ENCODE data around the gene SBNO2. TPM values are rescaled to one million over a fixed set of nuclear protein-coding genes. Genes with fewer than 3 reads are reported as not detected.

Gene SBNO2
- total and polyA plus RNA-seq, 9 of the 15 experiments (the other 6 are each of a cell fraction or from before 2014, with no cell fraction given): 0.01 to 46.2 (median 6.7) TPM

GRCh38 chr19:1189419-1189818 lies 15.4 kb upstream of the SBNO2 start:
- Histone ChIP-seq H3K27me3 (ENCODE audit: control insufficient read depth in 2 of 2, insufficient read depth in 2 of 2, low read length in 2 of 2) (no peaks in the 10 kb centered on the region), H3K9ac (ENCODE audit: insufficient read depth in 1 of 2, low read depth in 2 of 2, low read length in 2 of 2) (peak overlapping the region; percentile 35 to 60; a peak in 2 of 4 replicates), H3K4me2 (ENCODE audit: insufficient read depth, low read length) (no peak overlapping the region), H3K79me2 (ENCODE audit: control insufficient read depth, insufficient read depth, low read length) (no peaks in the 10 kb centered on the region), H3K27ac (ENCODE audit: extremely low read depth, low read depth, low read length) (peak overlapping the region; percentile 51; the same call in 2 of the 3 replicates), H3K9me1 (ENCODE audit: control insufficient read depth, insufficient read depth, low read length) (no peaks in the 10 kb centered on the region), H4K20me1 (replicated peaks; ENCODE audit: control insufficient read depth, insufficient read depth, low read length) (no peaks in the 10 kb centered on the region), H3K36me3 (ENCODE audit: control insufficient read depth, insufficient read depth, low read length) (no peaks in the 10 kb centered on the region), H3K9me3 (replicated peaks; ENCODE audit: control insufficient read depth, insufficient read depth, low read depth, low read length) (no peaks in the 10 kb centered on the region), H2AFZ (ENCODE audit: low read depth, low read length) (peak overlapping the region; percentile 95), H3K4me3 (no peak overlapping the region), H3K4me1 (replicated peaks in 1 of 2; ENCODE audit: control insufficient read depth in 2 of 2, insufficient read depth in 2 of 2, low read length in 2 of 2) (peaks cover 13 to 25% of the 10 kb centered on the region in 2 experiments)
- FAIRE-seq (peak; percentile 85), ATAC-seq (peak; percentile 86), DNase-seq (ENCODE audit: extremely low read depth in 1 of 4, low spot score in 3 of 4) (peak; percentile 53 to 84 (median 65))
- ChIA-PET CTCF (ENCODE audit: low intra/inter-chr PET ratio) (no interaction called here), POLR2A (interaction anchor here (0.6 kb wide), 1 partner anchor 11 kb away, joined by 4 read pairs; no protein-coding TSS in a partner anchor)
- WGBS (ENCODE audit: insufficient coverage, low coverage, missing lambda C conversion rate): 39% methylated on average over 9 of the region's 9 CpGs
- BruUV-seq (replicated peaks): no TSS peak
- in situ Hi-C loops (cut with MboI): no loop called here
- intact Hi-C loops (cut with micrococcal nuclease): no loop called here
- peak; percentile 83 for TF ChIP-seq ZBTB7A (IDR thresholded peaks at IDR 0.05; ENCODE audit: borderline replicate concordance, control insufficient read depth, low read depth, low read length)
- TF ChIP-seq SMARCE1 (IDR thresholded peaks at IDR 0.05): 0 out of 2 replicates have a peak, but pooled peaks have one; percentile 19
- no peak for TF ChIP-seq ZNF436 (CRISPR knock-in tag; IDR thresholded peaks at IDR 0.05)
- TF ChIP-seq ATF3 (IDR thresholded peaks at IDR 0.05): peak; percentile 36; the same call in 1 of the 2 replicates
- no peak for TF ChIP-seq ATF3 (CRISPR knock-in tag; conservative IDR thresholded peaks at IDR 0.05)
- TF ChIP-seq C11orf30 (IDR thresholded peaks at IDR 0.05; ENCODE audit: low read depth): peak; percentile 53; the same call in 1 of the 2 replicates
- no peak for TF ChIP-seq SMAD3 (CRISPR knock-in tag; conservative IDR thresholded peaks at IDR 0.05)
- TF ChIP-seq EGR1 (conservative IDR thresholded peaks at IDR 0.05): peak; percentile 44; the same call in 1 of the 2 replicates
- peak; percentile 27 to 86 (median 63) for TF ChIP-seq YY1 (IDR thresholded peaks at IDR 0.05; ENCODE audit: borderline replicate concordance in 1 of 3, control insufficient read depth in 1 of 3, extremely low read depth in 1 of 3, insufficient read depth in 3 of 3, insufficient read length in 1 of 3, insufficient replicate concordance in 2 of 3, low read depth in 1 of 3, low read length in 2 of 3)
- 0 out of 2 replicates have a peak, but pooled peaks have one; percentile 20 for TF ChIP-seq VEZF1 (CRISPR knock-in tag; IDR thresholded peaks at IDR 0.05)
- TF ChIP-seq DPF2 (IDR thresholded peaks at IDR 0.05): peak; percentile 48; the same call in 1 of the 2 replicates
- TF ChIP-seq NFE2 (IDR thresholded peaks at IDR 0.05; ENCODE audit: low read depth): peak; percentile 74
- no peak for TF ChIP-seq ZC3H11A (IDR thresholded peaks at IDR 0.05; ENCODE audit: low read depth, low read length)
- peak; percentile 52 for TF ChIP-seq ZNF316 (IDR thresholded peaks at IDR 0.05)
- peak; percentile 65 for TF ChIP-seq ZNF592 (IDR thresholded peaks at IDR 0.05)
- TF ChIP-seq TBP (optimal IDR thresholded peaks at IDR 0.05; ENCODE audit: low read depth, low read length): no peak
- TF ChIP-seq ETS2 (tag; IDR thresholded peaks at IDR 0.05; ENCODE audit: borderline replicate concordance, poor library complexity, severe bottlenecking): no peak
